Esophagus squamous epithelium (tissue), 5 donors: ENCODE data around the gene CD27. TPM values are rescaled to one million over a fixed set of nuclear protein-coding genes. Genes with fewer than 3 reads are reported as not detected.
A peak's percentile ranks its signal among the peaks of the same experiment; 100 is the strongest.
"Not testable (repeated sequence)": the region's sequence is repeated elsewhere in the genome, so short reads cannot be mapped to it uniquely, and the experiment has no call there.

ENCODE experiments used
- DNase-seq: peaks from one replicate; lab custom pipeline; 2025; lab: John Stamatoyannopoulos, UW
- H3K27ac ChIP-seq, 4 donors: fragments of 200-600 bp; sonication (generic); one replicate each; pipeline ENCODE4 v1.5.1; 2016 to 2019; ENCODE audit warnings: mild to moderate bottlenecking in 1 of 4
- H3K27me3 ChIP-seq, 4 donors: fragments of 200-600 bp; sonication (generic); 1 replicate in 3 of 4; 2 replicates in 1 of 4; pipeline versions ENCODE4 v1.5.1 to v1.6.0; 2017 to 2021; ENCODE audit warnings: antibody characterized with exemption in 1 of 4
- H3K36me3 ChIP-seq, 3 donors: fragments of 200-600 bp; sonication (generic); one replicate each; pipeline ENCODE4 v1.5.1; 2016 to 2019
- H3K4me1 ChIP-seq, 3 donors: fragments of 200-600 bp; sonication (generic); one replicate each; pipeline ENCODE4 v1.5.1; 2017 to 2019
- H3K4me3 ChIP-seq, 4 donors: fragments of 200-600 bp; sonication (generic); 1 replicate in 3 of 4; 2 replicates in 1 of 4; pipeline ENCODE4 v1.5.1; 2016 to 2019; ENCODE audit warnings: mild to moderate bottlenecking in 2 of 4, moderate library complexity in 1 of 4
- H3K9me3 ChIP-seq, 3 donors: fragments of 200-600 bp; sonication (generic); one replicate each; pipeline ENCODE4 v1.5.1; 2016 to 2019
- POLR2A ChIP-seq, 4 donors: fragments of 450-650 bp; IDR thresholded peaks; one replicate each; pipeline ENCODE4 v1.6.1; 2017; ENCODE audit warnings: antibody characterized with exemption in 4 of 4, mild to moderate bottlenecking in 4 of 4, moderate library complexity in 3 of 4
- WGBS, 2 donors: methylation state at CpG; one replicate each; pipeline ENCODE4 v1.1.5; 2018; 5-methylcytosine and 5-hydroxymethylcytosine counted together
- intact Hi-C: fragments of 100-400 bp; cut with DNase I; formaldehyde crosslinking; loops from one replicate; pipeline ENCODE4 v1.15.0; 2022
- total RNA-seq, 4 donors: library from RNA; depleted of rRNA; stranded (reverse); fragments of >200 nt; gene quantifications; one replicate each; pipeline ENCODE4 v1.1.0, GENCODE V29; 2016
- TF ChIP-seq, protein P1 (sequence below), 6 experiments: fragments of 450-650 bp in 4 of 6; fragments of 200-600 bp in 2 of 6; sonication (generic) in 2 of 6; IDR thresholded peaks; one replicate each; pipeline ENCODE4 v1.5.1; 2016 to 2019; ENCODE audit warnings: antibody characterized with exemption in 6 of 6, mild to moderate bottlenecking in 4 of 6, moderate library complexity in 4 of 6
- donor health status: DM: yes; HTN: yes; CAD: no.

CD27 gene
- total RNA-seq, 4 donors from 2014 or later = 0.49 to 4.2 (median 2.9) TPM

- no peaks in the 10 kb centered on the region for H3K36me3 ChIP-seq
- H3K4me1 ChIP-seq = peaks cover 20 to 30% (median 22%) of the 10 kb centered on the region in 3 donors
- intact Hi-C loops = loop anchor here (5.0 kb wide), 2 partner anchors 35 to 110 kb away; no protein-coding TSS in a partner anchor
- H3K27me3 ChIP-seq = no peaks in the 10 kb centered on the region
- no peaks in the 10 kb centered on the region for H3K9me3 ChIP-seq
- 65 to 69% methylated on average over 14 of the region's 14 CpGs for WGBS, 2 donors
- no peak overlapping the region for H3K4me3 ChIP-seq
- DNase-seq = no peak
- peak overlapping the region in 2 of 4 donors; percentile 38 to 47 for H3K27ac ChIP-seq
- TF ChIP-seq POLR2A (IDR thresholded peaks at IDR 0.05) = no peak
- TF ChIP-seq, protein P1, sequence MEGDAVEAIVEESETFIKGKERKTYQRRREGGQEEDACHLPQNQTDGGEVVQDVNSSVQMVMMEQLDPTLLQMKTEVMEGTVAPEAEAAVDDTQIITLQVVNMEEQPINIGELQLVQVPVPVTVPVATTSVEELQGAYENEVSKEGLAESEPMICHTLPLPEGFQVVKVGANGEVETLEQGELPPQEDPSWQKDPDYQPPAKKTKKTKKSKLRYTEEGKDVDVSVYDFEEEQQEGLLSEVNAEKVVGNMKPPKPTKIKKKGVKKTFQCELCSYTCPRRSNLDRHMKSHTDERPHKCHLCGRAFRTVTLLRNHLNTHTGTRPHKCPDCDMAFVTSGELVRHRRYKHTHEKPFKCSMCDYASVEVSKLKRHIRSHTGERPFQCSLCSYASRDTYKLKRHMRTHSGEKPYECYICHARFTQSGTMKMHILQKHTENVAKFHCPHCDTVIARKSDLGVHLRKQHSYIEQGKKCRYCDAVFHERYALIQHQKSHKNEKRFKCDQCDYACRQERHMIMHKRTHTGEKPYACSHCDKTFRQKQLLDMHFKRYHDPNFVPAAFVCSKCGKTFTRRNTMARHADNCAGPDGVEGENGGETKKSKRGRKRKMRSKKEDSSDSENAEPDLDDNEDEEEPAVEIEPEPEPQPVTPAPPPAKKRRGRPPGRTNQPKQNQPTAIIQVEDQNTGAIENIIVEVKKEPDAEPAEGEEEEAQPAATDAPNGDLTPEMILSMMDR (IDR thresholded peaks at IDR 0.05) = no peak
These were observed 17.7 kb upstream of the CD27 start for GRCh38 chr12:6426882-6427671.

GRCh38 chr12:6427796-6428195 is 17.0 kb upstream of the CD27 start:
- peaks cover 20 to 30% (median 22%) of the 10 kb centered on the region in 3 donors for H3K4me1 ChIP-seq
- not testable (repeated sequence) for H3K27ac ChIP-seq, H3K4me3 ChIP-seq, H3K27me3 ChIP-seq, H3K36me3 ChIP-seq, H3K9me3 ChIP-seq, DNase-seq
- WGBS, 2 donors = 83 to 94% methylated on average over 10 of the region's 10 CpGs
- intact Hi-C loops = loop anchor here (5.0 kb wide), 2 partner anchors 35 to 110 kb away; no protein-coding TSS in a partner anchor

DNA sequence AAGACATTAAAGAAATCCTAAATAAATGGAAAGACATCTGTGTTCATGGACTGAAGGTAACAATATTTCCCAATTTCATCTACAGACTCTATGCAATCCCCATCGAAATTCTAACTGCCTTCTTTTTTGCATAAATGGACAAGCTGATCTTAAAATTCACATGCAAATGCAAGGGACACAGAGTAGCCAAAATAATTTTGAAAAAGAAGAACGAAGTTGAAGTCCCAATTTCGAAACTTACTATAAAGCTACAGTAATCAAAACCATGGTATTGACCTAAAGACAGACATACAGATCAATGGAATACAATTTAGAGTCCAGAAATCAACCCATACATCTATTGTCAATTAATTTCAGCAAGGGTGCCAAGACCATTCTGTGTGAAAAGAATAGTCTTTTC is 16.4 kb upstream of the CD27 start:
- H3K27ac ChIP-seq = no peak overlapping the region
- TF ChIP-seq, protein P1 (IDR thresholded peaks at IDR 0.05) = no peak
- no peak for TF ChIP-seq POLR2A (IDR thresholded peaks at IDR 0.05)
- intact Hi-C loops = loop anchor here (5.0 kb wide), 2 partner anchors 34 to 109 kb away; no protein-coding TSS in a partner anchor
- H3K27me3 ChIP-seq = no peaks in the 10 kb centered on the region
- WGBS, 2 donors = 74% methylated on average over 3 of the region's 3 CpGs
- H3K36me3 ChIP-seq = no peaks in the 10 kb centered on the region
- H3K4me3 ChIP-seq = no peak overlapping the region
- H3K9me3 ChIP-seq = no peaks in the 10 kb centered on the region
- DNase-seq = no peak
- peaks cover 20 to 29% (median 22%) of the 10 kb centered on the region in 3 donors for H3K4me1 ChIP-seq

- Histone ChIP-seq H3K27me3 (no peaks in the 10 kb centered on the region), H3K9me3 (no peaks in the 10 kb centered on the region), H3K4me3 (peak overlapping the region in 3 of 4 donors; percentile 13 to 53 (median 21)), H3K4me1 (peaks cover 16 to 32% (median 17%) of the 10 kb centered on the region in 3 donors), H3K27ac (peak overlapping the region; percentile 74 to 91 (median 90)), H3K36me3 (no peaks in the 10 kb centered on the region)
- intact Hi-C loops = no loop called here
- DNase-seq = no peak
- TF ChIP-seq POLR2A (IDR thresholded peaks at IDR 0.05) = peak in 1 of 4 donors; percentile 30
- TF ChIP-seq, protein P1 (IDR thresholded peaks at IDR 0.05) = peak in 2 of 6 experiments; percentile 25 to 35
- 17 to 18% methylated on average over 19 of the region's 19 CpGs for WGBS, 2 donors
These were observed 14.4 kb upstream of the CD27 start for GRCh38 chr12:6430124-6430989.

DNA sequence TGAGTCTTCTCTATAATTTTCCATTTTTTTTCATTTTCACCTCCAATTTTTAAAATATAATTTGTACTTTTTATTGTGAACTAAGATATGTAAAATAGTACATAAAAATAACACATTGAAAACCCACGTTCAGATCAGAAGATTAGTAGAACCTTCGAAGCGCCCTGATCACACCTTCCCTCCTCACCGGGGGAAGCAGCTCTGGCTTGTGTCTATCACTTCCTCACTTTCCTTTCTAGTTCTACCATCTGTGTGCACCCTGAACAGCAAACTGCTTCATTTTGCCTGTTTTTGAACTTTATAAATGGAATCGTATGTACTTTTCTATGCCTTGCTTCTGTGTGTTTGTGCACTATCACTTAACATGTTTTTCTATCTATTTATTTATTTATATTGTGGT is 11.8 kb upstream of the CD27 start:
- Histone ChIP-seq H3K27ac (no peak overlapping the region), H3K4me1 (peaks cover 16 to 32% (median 17%) of the 10 kb centered on the region in 3 donors), H3K27me3 (no peaks in the 10 kb centered on the region), H3K36me3 (no peaks in the 10 kb centered on the region), H3K4me3 (no peak overlapping the region), H3K9me3 (no peaks in the 10 kb centered on the region)
- 74 to 91% methylated on average over 5 of the region's 5 CpGs for WGBS, 2 donors
- intact Hi-C loops = no loop called here
- TF ChIP-seq, protein P1 (IDR thresholded peaks at IDR 0.05) = no peak
- no peak for TF ChIP-seq POLR2A (IDR thresholded peaks at IDR 0.05)
- no peak for DNase-seq
